Heart left ventricle (tissue), 13 donors: Measurements from ENCODE around the gene CENPU.

Source experiments
- POLR2A ChIP-seq, 2 donors: fragments of 450-650 bp; IDR thresholded peaks; one replicate each; pipeline ENCODE4 v1.6.1; 2017; ENCODE audit warnings: antibody characterized with exemption in 2 of 2, mild to moderate bottlenecking in 2 of 2, moderate library complexity in 2 of 2
- TF ChIP-seq, protein P1 (sequence below), 12 donors: fragments of 200-600 bp; sonication (generic) in 4 of 12; IDR thresholded peaks; one replicate each; pipeline versions ENCODE4 v1.5.0 to v1.8.0; 2018 to 2022; ENCODE audit warnings: antibody characterized with exemption in 12 of 12, mild to moderate bottlenecking in 5 of 12
- donor health status: ischemic (EF 13 %, LVEDD 7.1; RV severe dilation, severe dysfunction).
- donor health status: DM: no; HTN: yes; CAD: no.
- donor health status: DM: no; HTN: no; CAD: no.
- donor health status: ischemic (EF 25% LVEDD 6.9; RV normal size, moderate dysfunction).
- donor health status: ischemic (EF 25% LVEDD 5.7; RV mildly dilated, moderate dysfunction).
- donor health status: ischemic (EF 35%, LVEDD 5.7; RV mildly dilated, moderate dysfunction).
- donor health status: nonischemic (EF 11% LVEDD 7.7; RV severe dilation, severe dysfunction).
- donor health status: DM: yes; HTN: yes; CAD: no.
- donor health status: PGD.
- donor health status: ischemic (EF 29% LVEDD 5.4; RV normal size, mild dysfunction).
- donor health status: nonischemic (EF 23%, LVEDD 6.1; RV moderate dilation, normal function).

DNA sequence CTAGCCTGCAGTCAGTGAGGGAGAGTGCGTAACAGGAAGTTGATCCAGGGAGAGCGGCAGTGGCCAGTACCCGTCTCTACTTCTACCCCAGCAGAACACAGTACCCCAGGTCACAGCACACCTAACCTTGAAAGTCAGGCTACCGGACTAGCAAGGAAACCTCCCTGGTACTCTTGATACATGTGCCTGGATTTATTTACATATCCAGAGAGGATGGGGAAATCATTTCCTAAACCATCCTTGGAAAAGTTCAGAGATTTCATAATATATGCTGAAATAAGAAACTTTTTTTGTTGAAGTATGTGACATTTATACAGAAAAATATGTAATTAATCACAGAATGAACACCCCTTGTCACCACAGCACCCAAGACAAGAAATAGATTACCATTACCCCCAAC is 59.9 kb downstream of the CENPU start:
- TF ChIP-seq, protein P1, sequence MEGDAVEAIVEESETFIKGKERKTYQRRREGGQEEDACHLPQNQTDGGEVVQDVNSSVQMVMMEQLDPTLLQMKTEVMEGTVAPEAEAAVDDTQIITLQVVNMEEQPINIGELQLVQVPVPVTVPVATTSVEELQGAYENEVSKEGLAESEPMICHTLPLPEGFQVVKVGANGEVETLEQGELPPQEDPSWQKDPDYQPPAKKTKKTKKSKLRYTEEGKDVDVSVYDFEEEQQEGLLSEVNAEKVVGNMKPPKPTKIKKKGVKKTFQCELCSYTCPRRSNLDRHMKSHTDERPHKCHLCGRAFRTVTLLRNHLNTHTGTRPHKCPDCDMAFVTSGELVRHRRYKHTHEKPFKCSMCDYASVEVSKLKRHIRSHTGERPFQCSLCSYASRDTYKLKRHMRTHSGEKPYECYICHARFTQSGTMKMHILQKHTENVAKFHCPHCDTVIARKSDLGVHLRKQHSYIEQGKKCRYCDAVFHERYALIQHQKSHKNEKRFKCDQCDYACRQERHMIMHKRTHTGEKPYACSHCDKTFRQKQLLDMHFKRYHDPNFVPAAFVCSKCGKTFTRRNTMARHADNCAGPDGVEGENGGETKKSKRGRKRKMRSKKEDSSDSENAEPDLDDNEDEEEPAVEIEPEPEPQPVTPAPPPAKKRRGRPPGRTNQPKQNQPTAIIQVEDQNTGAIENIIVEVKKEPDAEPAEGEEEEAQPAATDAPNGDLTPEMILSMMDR (IDR thresholded peaks at IDR 0.05): no peak
- TF ChIP-seq POLR2A (IDR thresholded peaks at IDR 0.05): no peak
